ENCODE measurements around the gene BMP7. TPM values are rescaled to one million over a fixed set of nuclear protein-coding genes. Genes with fewer than 3 reads are reported as not detected.

The BMP7 gene
- total RNA-seq, 1 experiment from 2014 or later: 0.13 TPM

DNA sequence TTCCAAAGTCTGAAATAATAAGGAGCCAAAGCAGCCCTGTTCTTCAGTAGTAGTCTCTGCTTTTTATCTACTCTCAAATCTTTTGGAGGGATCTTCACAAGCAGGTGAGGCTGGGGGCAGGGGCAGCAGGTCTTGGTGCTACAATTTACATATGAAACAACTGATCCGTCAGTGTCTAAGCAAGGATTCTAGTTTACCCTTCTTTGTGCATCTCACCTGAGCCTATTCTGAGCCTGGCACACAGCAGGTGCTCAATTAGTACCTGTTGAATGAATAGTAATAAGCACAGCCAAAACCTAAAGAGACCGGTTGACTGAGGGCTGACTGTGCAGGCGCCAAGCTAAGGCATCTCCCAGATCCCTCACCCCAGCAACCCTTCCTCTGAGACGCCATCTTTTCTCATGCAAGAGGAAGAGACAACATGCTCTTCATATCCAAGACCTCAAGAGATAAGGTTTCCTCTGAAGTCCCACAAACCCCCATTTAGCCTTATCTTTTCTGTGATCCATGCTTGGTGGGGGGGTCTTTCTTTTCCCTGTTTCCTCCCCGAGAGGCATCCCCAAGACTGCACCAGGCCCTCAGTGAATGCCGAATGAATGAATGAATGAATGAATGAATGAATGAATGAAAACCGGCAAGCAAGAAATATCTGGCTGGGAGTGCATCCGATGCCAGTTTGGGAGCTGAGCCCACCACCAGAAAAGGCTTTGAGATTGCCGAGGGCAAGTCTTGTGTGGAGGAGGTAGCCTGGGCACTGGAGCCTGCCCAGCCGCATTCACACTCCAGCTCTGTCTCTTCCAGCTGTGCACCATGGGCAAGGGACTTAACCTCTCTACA lies 2.9 kb upstream of the BMP7 start:
- no peak for DNase-seq
- intact Hi-C loops (cut with micrococcal nuclease; ENCODE audit: unreplicated experiment): no loop called here
- Histone ChIP-seq H4K20me1 (ENCODE audit: insufficient read depth) (no peaks in the 10 kb centered on the region), H3F3A (ENCODE audit: insufficient read depth, low read depth) (no peaks in the 10 kb centered on the region), H3K27me3 (ENCODE audit: insufficient read depth, low read depth) (peaks cover 43% of the 10 kb centered on the region), H3K79me2 (ENCODE audit: low read depth) (no peaks in the 10 kb centered on the region), H3K4me2 (no peak overlapping the region), H3K4me1 (replicated peaks; ENCODE audit: insufficient read depth) (peaks cover 4% of the 10 kb centered on the region), H3K36me3 (ENCODE audit: low read depth) (no peaks in the 10 kb centered on the region), H3K9me3 (ENCODE audit: insufficient read depth, low read depth) (no peaks in the 10 kb centered on the region), H2AFZ (no peak overlapping the region), H3K4me3 (no peak overlapping the region), H3K9me2 (ENCODE audit: insufficient read depth) (no peaks in the 10 kb centered on the region), H3K27ac (no peak overlapping the region)
- POLR2A ChIA-PET (ENCODE audit: unreplicated experiment): no interaction called here
- CTCF ChIA-PET: no interaction called here
- no TSS peak for BruUV-seq (replicated peaks)
- TF ChIP-seq EZH2 (IDR thresholded peaks at IDR 0.05; ENCODE audit: low read depth): no peak
- TF ChIP-seq, protein P1, sequence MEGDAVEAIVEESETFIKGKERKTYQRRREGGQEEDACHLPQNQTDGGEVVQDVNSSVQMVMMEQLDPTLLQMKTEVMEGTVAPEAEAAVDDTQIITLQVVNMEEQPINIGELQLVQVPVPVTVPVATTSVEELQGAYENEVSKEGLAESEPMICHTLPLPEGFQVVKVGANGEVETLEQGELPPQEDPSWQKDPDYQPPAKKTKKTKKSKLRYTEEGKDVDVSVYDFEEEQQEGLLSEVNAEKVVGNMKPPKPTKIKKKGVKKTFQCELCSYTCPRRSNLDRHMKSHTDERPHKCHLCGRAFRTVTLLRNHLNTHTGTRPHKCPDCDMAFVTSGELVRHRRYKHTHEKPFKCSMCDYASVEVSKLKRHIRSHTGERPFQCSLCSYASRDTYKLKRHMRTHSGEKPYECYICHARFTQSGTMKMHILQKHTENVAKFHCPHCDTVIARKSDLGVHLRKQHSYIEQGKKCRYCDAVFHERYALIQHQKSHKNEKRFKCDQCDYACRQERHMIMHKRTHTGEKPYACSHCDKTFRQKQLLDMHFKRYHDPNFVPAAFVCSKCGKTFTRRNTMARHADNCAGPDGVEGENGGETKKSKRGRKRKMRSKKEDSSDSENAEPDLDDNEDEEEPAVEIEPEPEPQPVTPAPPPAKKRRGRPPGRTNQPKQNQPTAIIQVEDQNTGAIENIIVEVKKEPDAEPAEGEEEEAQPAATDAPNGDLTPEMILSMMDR (conservative IDR thresholded peaks at IDR 0.05): no peak

DNA sequence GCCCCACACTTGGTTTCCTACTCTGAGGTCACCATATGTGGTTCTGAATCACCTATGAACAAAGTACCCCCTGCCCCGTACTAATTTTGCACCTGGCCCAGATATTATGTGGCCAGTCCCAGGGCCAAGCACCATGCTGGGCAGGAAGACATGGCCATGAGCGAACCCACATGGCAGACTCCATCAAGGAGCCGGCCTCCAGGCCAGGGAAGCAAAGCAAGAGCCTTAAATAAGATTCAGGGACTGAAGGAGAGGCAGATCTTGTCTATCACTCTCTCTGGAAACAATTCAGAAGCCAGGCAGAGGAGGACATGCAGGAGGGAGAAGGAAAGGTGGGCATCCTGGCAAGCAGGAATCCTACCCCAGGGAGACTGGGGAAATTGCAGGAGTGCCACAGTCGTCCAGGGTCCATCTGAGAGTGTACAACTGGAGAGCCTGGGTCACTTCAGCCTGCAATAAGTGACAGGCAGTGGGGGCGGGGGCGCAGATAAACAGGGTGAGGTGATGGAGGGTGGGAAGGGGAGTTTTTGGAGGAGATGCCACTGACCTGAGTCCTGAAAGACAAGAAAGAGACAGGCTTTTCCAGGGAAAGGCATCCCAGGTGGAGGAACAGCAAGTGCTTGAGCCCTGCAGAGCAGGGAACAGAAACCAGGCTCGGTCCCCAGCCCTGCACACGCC lies 2.1 kb upstream of the BMP7 start:
- no peak for TF ChIP-seq EZH2 (IDR thresholded peaks at IDR 0.05; ENCODE audit: low read depth)
- TF ChIP-seq, protein P1 (conservative IDR thresholded peaks at IDR 0.05): no peak
- H3K36me3 ChIP-seq (ENCODE audit: low read depth): no peaks in the 10 kb centered on the region
- H3K4me3 ChIP-seq: no peak overlapping the region
- no peak overlapping the region for H3K4me2 ChIP-seq
- H3K27me3 ChIP-seq (ENCODE audit: insufficient read depth, low read depth): peaks cover 51% of the 10 kb centered on the region
- no peak overlapping the region for H2AFZ ChIP-seq
- no peak overlapping the region for H3K27ac ChIP-seq
- no peaks in the 10 kb centered on the region for H3K79me2 ChIP-seq (ENCODE audit: low read depth)
- H4K20me1 ChIP-seq (ENCODE audit: insufficient read depth): no peaks in the 10 kb centered on the region
- no peaks in the 10 kb centered on the region for H3K4me1 ChIP-seq (replicated peaks; ENCODE audit: insufficient read depth)
- no peaks in the 10 kb centered on the region for H3K9me3 ChIP-seq (ENCODE audit: insufficient read depth, low read depth)
- ChIA-PET CTCF (no interaction called here), POLR2A (ENCODE audit: unreplicated experiment) (no interaction called here)
- H3K9me2 ChIP-seq (ENCODE audit: insufficient read depth): no peaks in the 10 kb centered on the region
- intact Hi-C loops (cut with micrococcal nuclease; ENCODE audit: unreplicated experiment): no loop called here
- DNase-seq: no peak
- no peaks in the 10 kb centered on the region for H3F3A ChIP-seq (ENCODE audit: insufficient read depth, low read depth)
- no TSS peak for BruUV-seq (replicated peaks)

DNA sequence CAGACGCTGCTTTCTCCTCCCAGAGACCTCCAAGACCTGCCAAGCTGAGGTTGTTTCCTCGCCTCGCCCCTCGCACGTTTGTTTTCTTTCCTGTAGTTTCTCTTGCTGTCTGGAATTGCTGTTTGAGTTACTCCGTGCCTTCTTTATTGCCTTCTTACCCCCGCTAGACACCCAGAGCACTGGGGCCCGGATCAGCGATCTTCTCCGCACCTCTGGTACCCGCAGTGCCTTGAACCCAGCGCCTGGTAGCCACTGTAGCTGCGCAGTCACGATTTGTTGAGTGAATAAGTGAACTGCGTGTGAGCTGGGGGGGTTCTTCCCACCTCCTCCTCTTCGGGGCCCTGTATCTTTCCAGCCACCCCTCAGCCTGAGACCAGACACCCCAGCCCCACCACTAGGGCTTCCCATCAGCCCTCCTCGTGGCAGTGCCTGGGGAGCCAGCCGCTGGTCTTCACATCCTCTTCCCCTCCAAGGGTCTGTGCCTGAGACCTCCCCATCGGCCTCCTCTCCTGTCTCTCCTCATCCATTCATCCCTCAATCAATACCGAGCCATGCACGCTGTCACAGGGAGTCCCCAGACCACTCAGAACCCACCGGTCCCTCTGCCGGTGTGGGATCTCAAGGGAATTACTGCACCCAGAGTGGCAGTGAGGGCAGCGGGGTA lies 849 bp upstream of the BMP7 start:
- DNase-seq: no peak
- intact Hi-C loops (cut with micrococcal nuclease; ENCODE audit: unreplicated experiment): no loop called here
- Histone ChIP-seq H3K4me3 (no peak overlapping the region), H3K9me3 (ENCODE audit: insufficient read depth, low read depth) (no peaks in the 10 kb centered on the region), H4K20me1 (ENCODE audit: insufficient read depth) (no peaks in the 10 kb centered on the region), H3F3A (ENCODE audit: insufficient read depth, low read depth) (no peaks in the 10 kb centered on the region), H3K27ac (no peak overlapping the region), H3K4me2 (no peak overlapping the region), H2AFZ (no peak overlapping the region), H3K9me2 (ENCODE audit: insufficient read depth) (no peaks in the 10 kb centered on the region), H3K4me1 (replicated peaks; ENCODE audit: insufficient read depth) (no peaks in the 10 kb centered on the region), H3K27me3 (ENCODE audit: insufficient read depth, low read depth) (peaks cover 64% of the 10 kb centered on the region), H3K36me3 (ENCODE audit: low read depth) (no peaks in the 10 kb centered on the region), H3K79me2 (ENCODE audit: low read depth) (no peaks in the 10 kb centered on the region)
- ChIA-PET CTCF (no interaction called here), POLR2A (ENCODE audit: unreplicated experiment) (no interaction called here)
- no TSS peak for BruUV-seq (replicated peaks)
- TF ChIP-seq, protein P1 (conservative IDR thresholded peaks at IDR 0.05): no peak
- no peak for TF ChIP-seq EZH2 (IDR thresholded peaks at IDR 0.05; ENCODE audit: low read depth)
